Ascending aorta (tissue), 2 donors: Measurements from ENCODE around the gene RASSF6. TPM values are rescaled to one million over a fixed set of nuclear protein-coding genes. Genes with fewer than 3 reads are reported as not detected.
A peak's percentile ranks its signal among the peaks of the same experiment; 100 is the strongest.

Experiments
- DNase-seq, 2 donors: peaks; one replicate each; pipeline ENCODE4 v3.0.0-alpha.2; 2019; ENCODE audit warnings: low spot score in 2 of 2
- H3K27ac ChIP-seq, 2 donors: fragments of 200-600 bp; sonication (generic); one replicate each; pipeline ENCODE4 v1.5.1; 2016 to 2017; ENCODE audit warnings: mild to moderate bottlenecking in 1 of 2
- H3K27me3 ChIP-seq: fragments of 200-600 bp; sonication (generic); one replicate; pipeline ENCODE4 v1.5.1; 2017
- H3K36me3 ChIP-seq, 2 donors: fragments of 200-600 bp; sonication (generic); one replicate each; pipeline ENCODE4 v1.5.1; 2016
- H3K4me1 ChIP-seq, 2 donors: fragments of 200-600 bp; sonication (generic); one replicate each; pipeline ENCODE4 v1.5.1; 2016 to 2017; ENCODE audit warnings: mild to moderate bottlenecking in 1 of 2
- H3K4me3 ChIP-seq, 2 donors: fragments of 200-600 bp; sonication (generic); one replicate each; pipeline ENCODE4 v1.5.1; 2016 to 2017; ENCODE audit warnings: mild to moderate bottlenecking in 1 of 2
- H3K9me3 ChIP-seq, 2 donors: fragments of 200-600 bp; sonication (generic); one replicate each; pipeline ENCODE4 v1.5.1; 2016
- intact Hi-C: fragments of 100-400 bp; cut with DNase I; formaldehyde crosslinking; loops from one replicate; pipeline ENCODE4 v1.15.1; 2023
- total RNA-seq: library from RNA; depleted of rRNA; stranded (reverse); fragments of >200 nt; gene quantifications from one replicate; pipeline ENCODE4 v1.1.0, GENCODE V29; 2016
- TF ChIP-seq, protein P1 (sequence below), 3 experiments: fragments of 200-600 bp in 2 of 3; fragments of 450-650 bp in 1 of 3; sonication (generic) in 2 of 3; IDR thresholded peaks; one replicate each; pipeline ENCODE4 v1.5.1; 2016 to 2019; ENCODE audit warnings: antibody characterized with exemption in 3 of 3, mild to moderate bottlenecking in 1 of 3, moderate library complexity in 1 of 3

Gene RASSF6
- total RNA-seq, 1 donor from 2014 or later, result 1.4 TPM

DNA sequence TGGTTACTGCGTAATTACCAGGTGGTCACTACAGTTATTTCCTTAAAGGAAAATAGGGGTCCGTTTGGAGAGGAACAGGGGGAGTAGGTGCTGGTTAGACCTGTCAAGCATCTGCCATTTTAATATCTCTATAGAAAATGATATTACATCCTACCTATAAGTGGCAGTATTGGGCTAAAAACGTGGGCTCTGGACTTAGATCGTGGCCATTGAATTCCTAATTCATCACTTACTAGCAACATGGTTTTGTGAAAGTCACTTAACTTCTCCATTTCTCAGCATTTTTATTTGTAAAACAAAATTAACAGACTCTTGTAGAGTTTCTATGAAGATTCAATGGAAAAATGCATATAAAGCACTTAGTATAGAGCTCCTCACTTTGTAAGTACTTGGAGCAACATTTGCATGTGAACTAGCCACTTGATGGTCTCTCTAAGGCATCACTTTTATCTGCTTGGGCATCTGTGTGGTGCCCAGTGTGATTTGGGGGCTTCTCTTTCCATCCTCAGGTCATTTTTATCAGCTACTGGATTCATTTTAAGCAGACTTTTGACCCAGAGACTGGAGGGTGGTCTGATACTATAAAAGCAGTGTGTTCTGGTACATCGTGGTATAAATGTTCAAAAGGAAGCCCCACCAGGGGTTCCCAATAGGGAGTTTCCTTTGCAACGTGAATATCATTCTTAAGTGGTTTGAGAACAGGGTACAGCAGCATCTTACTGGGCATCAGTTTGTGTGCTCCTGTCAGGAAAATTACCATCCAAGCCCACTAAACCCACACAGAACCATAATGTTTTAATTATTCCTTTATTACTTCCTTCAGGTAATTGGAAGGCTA, 42.7 kb upstream of the RASSF6 start:
- H3K4me3 ChIP-seq, result no peak overlapping the region
- no peaks in the 10 kb centered on the region for H3K9me3 ChIP-seq
- TF ChIP-seq, protein P1, sequence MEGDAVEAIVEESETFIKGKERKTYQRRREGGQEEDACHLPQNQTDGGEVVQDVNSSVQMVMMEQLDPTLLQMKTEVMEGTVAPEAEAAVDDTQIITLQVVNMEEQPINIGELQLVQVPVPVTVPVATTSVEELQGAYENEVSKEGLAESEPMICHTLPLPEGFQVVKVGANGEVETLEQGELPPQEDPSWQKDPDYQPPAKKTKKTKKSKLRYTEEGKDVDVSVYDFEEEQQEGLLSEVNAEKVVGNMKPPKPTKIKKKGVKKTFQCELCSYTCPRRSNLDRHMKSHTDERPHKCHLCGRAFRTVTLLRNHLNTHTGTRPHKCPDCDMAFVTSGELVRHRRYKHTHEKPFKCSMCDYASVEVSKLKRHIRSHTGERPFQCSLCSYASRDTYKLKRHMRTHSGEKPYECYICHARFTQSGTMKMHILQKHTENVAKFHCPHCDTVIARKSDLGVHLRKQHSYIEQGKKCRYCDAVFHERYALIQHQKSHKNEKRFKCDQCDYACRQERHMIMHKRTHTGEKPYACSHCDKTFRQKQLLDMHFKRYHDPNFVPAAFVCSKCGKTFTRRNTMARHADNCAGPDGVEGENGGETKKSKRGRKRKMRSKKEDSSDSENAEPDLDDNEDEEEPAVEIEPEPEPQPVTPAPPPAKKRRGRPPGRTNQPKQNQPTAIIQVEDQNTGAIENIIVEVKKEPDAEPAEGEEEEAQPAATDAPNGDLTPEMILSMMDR (IDR thresholded peaks at IDR 0.05), result peak; percentile 34 to 54 (median 49)
- H3K4me1 ChIP-seq, result no peaks in the 10 kb centered on the region
- no peaks in the 10 kb centered on the region for H3K27me3 ChIP-seq
- no peak for DNase-seq
- H3K27ac ChIP-seq, result no peak overlapping the region
- no peaks in the 10 kb centered on the region for H3K36me3 ChIP-seq
- intact Hi-C loops, result loop anchor here (2.0 to 5.0 kb wide), 4 partner anchors 64 to 472 kb away; partner anchors contain the start of gene CXCL3

DNA sequence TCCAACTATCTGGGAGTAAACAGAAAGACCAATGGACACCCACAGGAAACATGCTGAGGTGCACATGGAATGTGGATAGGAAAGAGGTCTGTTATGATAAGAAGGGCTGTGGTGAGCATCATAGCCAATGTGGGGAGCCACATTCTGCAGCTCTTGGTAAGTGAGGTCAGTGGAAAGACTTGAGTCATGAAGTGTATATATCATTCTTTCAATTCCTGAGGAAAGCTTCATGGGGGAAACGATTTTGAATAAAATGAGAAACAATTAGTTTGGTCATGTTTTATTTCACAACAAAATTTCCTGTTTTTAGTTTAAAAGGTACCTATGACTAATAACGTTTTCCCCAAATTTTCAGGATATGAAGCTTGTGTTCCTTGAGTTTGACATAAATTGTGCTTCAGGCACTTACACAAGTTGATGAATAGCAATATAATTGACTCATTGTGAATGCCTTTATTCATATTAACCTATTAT, 41.4 kb upstream of the RASSF6 start:
- no peak for DNase-seq
- Histone ChIP-seq H3K27me3 (no peaks in the 10 kb centered on the region), H3K9me3 (no peaks in the 10 kb centered on the region), H3K4me3 (no peak overlapping the region), H3K4me1 (no peaks in the 10 kb centered on the region), H3K36me3 (no peaks in the 10 kb centered on the region), H3K27ac (no peak overlapping the region)
- TF ChIP-seq, protein P1 (IDR thresholded peaks at IDR 0.05), result no peak
- intact Hi-C loops, result loop anchor here (2.0 to 5.0 kb wide), 4 partner anchors 66 to 473 kb away; partner anchors contain the start of gene CXCL3

DNA sequence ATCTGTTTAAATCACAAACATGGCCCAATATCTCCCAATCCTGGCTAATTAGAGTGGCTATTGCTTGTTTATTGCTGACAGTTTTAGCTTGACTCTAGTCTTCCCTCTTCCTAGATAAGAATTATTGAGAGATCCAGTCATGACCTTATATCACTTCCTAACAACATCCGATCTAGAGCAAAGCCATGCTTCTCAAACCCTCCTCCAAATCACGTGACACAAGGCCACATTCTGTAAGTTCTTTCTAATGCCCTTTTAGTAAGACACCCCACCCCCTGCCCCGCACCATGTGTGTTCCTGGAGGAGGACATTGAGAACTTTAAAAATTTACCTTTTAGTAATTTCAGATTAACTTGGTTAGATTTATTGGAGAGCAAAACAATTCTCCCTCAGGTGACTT, 40.6 kb upstream of the RASSF6 start:
- TF ChIP-seq, protein P1 (IDR thresholded peaks at IDR 0.05), result no peak
- no peak overlapping the region for H3K4me3 ChIP-seq
- no peak overlapping the region for H3K27ac ChIP-seq
- no peaks in the 10 kb centered on the region for H3K36me3 ChIP-seq
- H3K27me3 ChIP-seq, result no peaks in the 10 kb centered on the region
- no peaks in the 10 kb centered on the region for H3K9me3 ChIP-seq
- H3K4me1 ChIP-seq, result no peaks in the 10 kb centered on the region
- DNase-seq, result no peak
- intact Hi-C loops, result loop anchor here (5.0 kb wide), 2 partner anchors 66 to 376 kb away; partner anchors contain the start of gene CXCL3

DNA sequence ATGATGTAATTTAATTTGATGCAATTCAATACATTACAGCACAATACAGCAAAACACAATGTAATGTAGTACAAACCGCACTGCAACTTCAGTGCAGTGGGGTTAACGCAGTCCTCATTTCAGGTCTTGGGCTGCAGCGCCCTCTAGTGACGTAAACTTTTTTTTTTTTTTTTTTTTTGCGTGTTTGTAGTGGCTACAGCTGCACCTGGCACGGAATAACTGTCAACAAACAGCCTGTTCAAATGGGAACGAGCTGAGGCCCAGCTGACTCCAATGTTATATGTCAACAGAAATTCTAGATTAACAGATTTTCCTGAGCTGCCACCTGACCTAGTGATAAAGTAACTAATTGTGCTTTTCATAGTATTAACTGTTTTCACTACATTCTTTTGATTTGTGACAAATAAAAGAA, 33.5 kb upstream of the RASSF6 start:
- intact Hi-C loops, result loop anchor here (2.0 to 5.0 kb wide), 2 partner anchors 311 to 343 kb away; no protein-coding TSS in a partner anchor
- Histone ChIP-seq H3K27me3 (no peaks in the 10 kb centered on the region), H3K4me3 (no peak overlapping the region), H3K36me3 (no peaks in the 10 kb centered on the region), H3K4me1 (peaks cover 0 to 6% of the 10 kb centered on the region in 2 donors), H3K27ac (no peak overlapping the region), H3K9me3 (no peaks in the 10 kb centered on the region)
- TF ChIP-seq, protein P1 (IDR thresholded peaks at IDR 0.05), result peak; percentile 13 to 64 (median 42)
- no peak for DNase-seq

DNA sequence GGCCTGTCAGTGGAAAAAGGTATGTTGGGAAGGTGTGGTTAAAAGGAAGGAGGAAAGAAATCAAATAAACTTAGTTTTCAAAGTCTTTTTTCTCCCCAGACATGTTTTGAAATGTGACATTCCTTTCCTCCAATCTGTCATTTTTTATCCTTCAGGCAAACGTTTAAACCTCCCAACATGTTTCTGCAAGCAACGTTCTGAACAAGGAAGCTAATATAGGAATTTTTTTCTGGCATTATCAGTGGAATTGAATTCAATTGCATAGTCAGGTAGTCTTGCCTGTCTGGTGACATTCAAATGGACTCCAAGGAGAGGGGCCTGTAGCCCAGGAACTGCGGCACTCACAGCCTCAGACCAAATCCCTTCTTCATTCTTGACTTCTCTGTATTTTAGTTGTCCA, 30.0 kb upstream of the RASSF6 start:
- Histone ChIP-seq H3K4me1 (peaks cover 0 to 6% of the 10 kb centered on the region in 2 donors), H3K36me3 (no peaks in the 10 kb centered on the region), H3K4me3 (no peak overlapping the region), H3K9me3 (no peaks in the 10 kb centered on the region), H3K27me3 (no peaks in the 10 kb centered on the region), H3K27ac (no peak overlapping the region)
- intact Hi-C loops, result loop anchor here (5.0 kb wide), 1 partner anchor 308 kb away; no protein-coding TSS in a partner anchor
- TF ChIP-seq, protein P1 (IDR thresholded peaks at IDR 0.05), result no peak
- no peak for DNase-seq
